Liver (tissue), 3 donors: Measurements from ENCODE around the gene PLCB3.

Experiments used
- EGR1 ChIP-seq, 2 donors: IDR thresholded peaks; 2 replicates each; pipeline ENCODE4 v1.6.1; 2016 to 2018; ENCODE audit warnings: antibody characterized with exemption in 2 of 2, low read depth in 2 of 2
- FOXA1 ChIP-seq: IDR thresholded peaks from 2 replicates; pipeline ENCODE4 v1.6.1; 2016; ENCODE audit warnings: antibody characterized with exemption
- GABPA ChIP-seq, 2 donors: IDR thresholded peaks in 1 of 2; conservative IDR thresholded peaks in 1 of 2; 2 replicates each; pipeline ENCODE4 v1.6.1; 2016; ENCODE audit warnings: antibody characterized with exemption in 2 of 2, mild to moderate bottlenecking in 1 of 2, moderate library complexity in 1 of 2
- JUND ChIP-seq, 2 donors: IDR thresholded peaks; 2 replicates each; pipeline ENCODE4 v1.6.1; 2016; ENCODE audit warnings: antibody characterized with exemption in 2 of 2
- NR2F2 ChIP-seq: IDR thresholded peaks from 2 replicates; pipeline ENCODE4 v1.6.1; 2016; ENCODE audit warnings: antibody characterized with exemption
- RAD21 ChIP-seq, 2 donors: IDR thresholded peaks; 2 replicates each; pipeline ENCODE4 v1.6.1; 2016; ENCODE audit warnings: antibody characterized with exemption in 2 of 2, mild to moderate bottlenecking in 2 of 2
- RXRA ChIP-seq, 2 donors: IDR thresholded peaks; 2 replicates each; pipeline ENCODE4 v1.6.1; 2017 to 2018; ENCODE audit warnings: antibody characterized with exemption in 2 of 2, mild to moderate bottlenecking in 1 of 2
- SP1 ChIP-seq: IDR thresholded peaks from 2 replicates; pipeline ENCODE4 v1.6.1; 2018; ENCODE audit warnings: antibody characterized with exemption, mild to moderate bottlenecking
- TAF1 ChIP-seq: conservative IDR thresholded peaks from 2 replicates; pipeline ENCODE4 v1.6.1; 2016; ENCODE audit warnings: antibody characterized with exemption, mild to moderate bottlenecking
- TF ChIP-seq, protein P1 (sequence below): fragments of 150-350 bp; IDR thresholded peaks from 2 replicates; pipeline ENCODE4 v1.5.1; 2017; ENCODE audit warnings: improper control_type of control experiment, low read depth, low read length; ENCODE audit not compliant: missing input control
- TF ChIP-seq, protein P2 (sequence below): IDR thresholded peaks from 2 replicates; pipeline ENCODE4 v1.6.1; 2016; ENCODE audit warnings: antibody characterized with exemption
- TF ChIP-seq, protein P3 (sequence below): IDR thresholded peaks from 2 replicates; pipeline ENCODE4 v1.6.1; 2016; ENCODE audit warnings: antibody characterized with exemption
- TF ChIP-seq, protein P4 (sequence below): IDR thresholded peaks from 2 replicates; pipeline ENCODE4 v1.6.1; 2016; ENCODE audit warnings: antibody characterized with exemption
- donor health status: healthy.
- donor health status: healthy.

DNA sequence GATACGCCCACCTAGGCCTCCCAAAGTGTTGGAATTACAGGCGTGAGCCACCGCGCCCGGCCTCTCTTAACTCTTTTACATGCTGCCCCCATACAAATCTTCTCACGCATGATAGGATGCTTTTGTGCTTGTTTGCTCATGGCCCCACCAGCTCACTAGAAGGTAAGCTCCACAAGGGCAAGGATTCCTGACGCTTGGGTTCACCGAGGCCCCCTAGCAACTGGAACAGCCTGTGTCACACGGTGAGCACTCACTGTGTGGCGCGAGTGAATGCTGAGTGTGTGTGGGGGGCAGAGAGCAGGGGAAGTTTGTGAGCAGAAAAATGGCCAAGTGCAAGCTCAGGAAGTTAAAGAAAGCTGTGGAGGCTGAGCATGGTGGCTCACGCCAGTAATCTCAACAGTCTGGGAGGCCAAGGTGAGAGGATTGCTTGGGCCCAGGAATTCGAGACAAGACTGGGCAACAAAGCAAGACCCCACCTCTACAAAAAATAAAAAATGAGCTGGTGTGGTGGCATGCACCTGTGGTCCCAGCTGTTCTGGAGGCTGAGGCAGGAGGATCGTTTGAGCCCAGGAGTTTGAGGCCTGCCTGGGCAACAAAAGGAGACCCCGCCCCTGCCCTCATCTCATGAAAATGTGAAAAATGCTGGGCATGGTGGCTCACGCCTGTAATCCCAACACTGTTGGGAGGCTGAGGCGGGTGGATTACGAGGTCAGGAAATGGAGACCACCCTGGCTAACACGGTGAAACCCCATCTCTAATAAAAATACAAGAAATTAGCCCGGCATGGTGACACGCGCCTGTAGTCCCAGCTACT is 30.8 kb downstream of the PLCB3 start:
- TF ChIP-seq, protein P1, sequence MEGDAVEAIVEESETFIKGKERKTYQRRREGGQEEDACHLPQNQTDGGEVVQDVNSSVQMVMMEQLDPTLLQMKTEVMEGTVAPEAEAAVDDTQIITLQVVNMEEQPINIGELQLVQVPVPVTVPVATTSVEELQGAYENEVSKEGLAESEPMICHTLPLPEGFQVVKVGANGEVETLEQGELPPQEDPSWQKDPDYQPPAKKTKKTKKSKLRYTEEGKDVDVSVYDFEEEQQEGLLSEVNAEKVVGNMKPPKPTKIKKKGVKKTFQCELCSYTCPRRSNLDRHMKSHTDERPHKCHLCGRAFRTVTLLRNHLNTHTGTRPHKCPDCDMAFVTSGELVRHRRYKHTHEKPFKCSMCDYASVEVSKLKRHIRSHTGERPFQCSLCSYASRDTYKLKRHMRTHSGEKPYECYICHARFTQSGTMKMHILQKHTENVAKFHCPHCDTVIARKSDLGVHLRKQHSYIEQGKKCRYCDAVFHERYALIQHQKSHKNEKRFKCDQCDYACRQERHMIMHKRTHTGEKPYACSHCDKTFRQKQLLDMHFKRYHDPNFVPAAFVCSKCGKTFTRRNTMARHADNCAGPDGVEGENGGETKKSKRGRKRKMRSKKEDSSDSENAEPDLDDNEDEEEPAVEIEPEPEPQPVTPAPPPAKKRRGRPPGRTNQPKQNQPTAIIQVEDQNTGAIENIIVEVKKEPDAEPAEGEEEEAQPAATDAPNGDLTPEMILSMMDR = no peak
- TF ChIP-seq GABPA (IDR thresholded peaks at IDR 0.05 in 1 of 2, conservative IDR thresholded peaks at IDR 0.05 in 1 of 2) (no peak), SP1 (no peak), RAD21 (IDR thresholded peaks at IDR 0.05) (no peak), RXRA (IDR thresholded peaks at IDR 0.05) (no peak), JUND (IDR thresholded peaks at IDR 0.05) (no peak), NR2F2 (no peak), TAF1 (no peak), EGR1 (IDR thresholded peaks at IDR 0.05; ENCODE audit: low read depth in 2 of 2) (no peak), FOXA1 (no peak)
- TF ChIP-seq, protein P2, sequence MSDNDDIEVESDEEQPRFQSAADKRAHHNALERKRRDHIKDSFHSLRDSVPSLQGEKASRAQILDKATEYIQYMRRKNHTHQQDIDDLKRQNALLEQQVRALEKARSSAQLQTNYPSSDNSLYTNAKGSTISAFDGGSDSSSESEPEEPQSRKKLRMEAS = no peak
- TF ChIP-seq, protein P3, sequence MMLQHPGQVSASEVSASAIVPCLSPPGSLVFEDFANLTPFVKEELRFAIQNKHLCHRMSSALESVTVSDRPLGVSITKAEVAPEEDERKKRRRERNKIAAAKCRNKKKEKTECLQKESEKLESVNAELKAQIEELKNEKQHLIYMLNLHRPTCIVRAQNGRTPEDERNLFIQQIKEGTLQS = no peak
- TF ChIP-seq, protein P4, sequence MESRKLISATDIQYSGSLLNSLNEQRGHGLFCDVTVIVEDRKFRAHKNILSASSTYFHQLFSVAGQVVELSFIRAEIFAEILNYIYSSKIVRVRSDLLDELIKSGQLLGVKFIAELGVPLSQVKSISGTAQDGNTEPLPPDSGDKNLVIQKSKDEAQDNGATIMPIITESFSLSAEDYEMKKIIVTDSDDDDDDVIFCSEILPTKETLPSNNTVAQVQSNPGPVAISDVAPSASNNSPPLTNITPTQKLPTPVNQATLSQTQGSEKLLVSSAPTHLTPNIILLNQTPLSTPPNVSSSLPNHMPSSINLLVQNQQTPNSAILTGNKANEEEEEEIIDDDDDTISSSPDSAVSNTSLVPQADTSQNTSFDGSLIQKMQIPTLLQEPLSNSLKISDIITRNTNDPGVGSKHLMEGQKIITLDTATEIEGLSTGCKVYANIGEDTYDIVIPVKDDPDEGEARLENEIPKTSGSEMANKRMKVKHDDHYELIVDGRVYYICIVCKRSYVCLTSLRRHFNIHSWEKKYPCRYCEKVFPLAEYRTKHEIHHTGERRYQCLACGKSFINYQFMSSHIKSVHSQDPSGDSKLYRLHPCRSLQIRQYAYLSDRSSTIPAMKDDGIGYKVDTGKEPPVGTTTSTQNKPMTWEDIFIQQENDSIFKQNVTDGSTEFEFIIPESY = no peak
